Neutrophil (primary cell): ENCODE results near the gene NALCN.

Source experiments
- H3K27ac ChIP-seq: fragments of 200-600 bp; sonication (generic); 2 replicates; pipeline ENCODE4 v1.5.1; 2016; ENCODE audit warnings: mild to moderate bottlenecking, moderate library complexity
- H3K27me3 ChIP-seq: fragments of 200-600 bp; sonication (generic); 2 replicates; pipeline ENCODE4 v1.6.0; 2016; ENCODE audit warnings: mild to moderate bottlenecking
- H3K36me3 ChIP-seq: fragments of 200-600 bp; sonication (generic); 2 replicates; pipeline ENCODE4 v1.5.1; 2017
- H3K4me1 ChIP-seq, 2 experiments: fragments of 200-600 bp in 1 of 2; sonication (generic) in 1 of 2; 1 replicate in 1 of 2; 2 replicates in 1 of 2; pipeline versions ENCODE4 v1.5.1 to v1.6.1; 2013 to 2016; ENCODE audit warnings: low read depth in 1 of 2, low read length in 1 of 2, mild to moderate bottlenecking in 1 of 2, moderate library complexity in 1 of 2; ENCODE audit not compliant: control insufficient read depth in 1 of 2, insufficient read depth in 1 of 2
- H3K4me3 ChIP-seq, 2 experiments: fragments of 200-600 bp in 1 of 2; sonication (generic) in 1 of 2; 1 replicate in 1 of 2; 2 replicates in 1 of 2; pipeline ENCODE4 v1.5.1; 2013 to 2016; ENCODE audit warnings: low read depth in 1 of 2, low read length in 1 of 2, mild to moderate bottlenecking in 1 of 2, moderate library complexity in 1 of 2
- H3K9me3 ChIP-seq: fragments of 200-600 bp; sonication (generic); 2 replicates; pipeline ENCODE4 v1.5.1; 2016
- TF ChIP-seq, protein P1 (sequence below): fragments of 200-600 bp; sonication (generic); IDR thresholded peaks from 2 replicates; pipeline ENCODE4 v1.5.1; 2016; ENCODE audit warnings: antibody characterized with exemption

NALCN gene

DNA sequence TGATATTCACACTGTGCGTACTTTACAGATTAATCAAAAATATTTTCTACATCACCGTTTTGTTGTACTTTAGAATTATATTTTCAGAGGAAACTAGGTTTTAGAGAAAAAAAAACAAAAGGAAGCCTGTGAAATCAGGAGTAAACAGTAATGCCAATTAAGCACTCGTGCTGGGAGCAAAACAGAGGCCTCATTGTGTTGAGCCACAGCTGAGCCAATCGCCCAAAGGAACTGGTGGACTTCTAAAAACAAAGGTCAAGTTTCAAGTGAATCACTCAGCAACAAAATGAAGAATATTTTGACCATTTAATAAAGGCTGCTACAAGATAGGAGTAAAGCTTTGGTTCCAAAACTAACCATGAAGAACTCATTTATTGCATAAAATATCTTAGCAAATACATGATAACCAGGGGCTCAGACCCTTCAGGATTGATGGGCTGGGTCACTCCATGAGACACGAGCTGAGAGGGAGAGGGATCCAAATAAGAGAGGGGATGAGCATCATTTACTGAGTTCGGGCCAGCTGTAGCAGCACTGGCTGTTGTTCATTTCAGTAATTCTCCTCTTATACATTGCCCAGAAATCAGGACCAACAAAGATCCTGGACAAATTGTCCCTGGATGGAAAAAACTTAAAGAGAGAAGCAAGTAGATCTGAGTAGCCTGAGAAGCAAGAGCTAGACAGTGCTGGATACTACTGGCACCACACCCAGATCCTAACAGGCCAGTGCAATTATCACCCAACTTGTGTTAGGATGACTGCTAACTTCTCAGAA lies 8.3 kb upstream of the NALCN start:
- no peaks in the 10 kb centered on the region for H3K27me3 ChIP-seq
- H3K36me3 ChIP-seq, result no peaks in the 10 kb centered on the region
- no peak overlapping the region for H3K27ac ChIP-seq
- H3K4me3 ChIP-seq, result no peak overlapping the region
- TF ChIP-seq, protein P1, sequence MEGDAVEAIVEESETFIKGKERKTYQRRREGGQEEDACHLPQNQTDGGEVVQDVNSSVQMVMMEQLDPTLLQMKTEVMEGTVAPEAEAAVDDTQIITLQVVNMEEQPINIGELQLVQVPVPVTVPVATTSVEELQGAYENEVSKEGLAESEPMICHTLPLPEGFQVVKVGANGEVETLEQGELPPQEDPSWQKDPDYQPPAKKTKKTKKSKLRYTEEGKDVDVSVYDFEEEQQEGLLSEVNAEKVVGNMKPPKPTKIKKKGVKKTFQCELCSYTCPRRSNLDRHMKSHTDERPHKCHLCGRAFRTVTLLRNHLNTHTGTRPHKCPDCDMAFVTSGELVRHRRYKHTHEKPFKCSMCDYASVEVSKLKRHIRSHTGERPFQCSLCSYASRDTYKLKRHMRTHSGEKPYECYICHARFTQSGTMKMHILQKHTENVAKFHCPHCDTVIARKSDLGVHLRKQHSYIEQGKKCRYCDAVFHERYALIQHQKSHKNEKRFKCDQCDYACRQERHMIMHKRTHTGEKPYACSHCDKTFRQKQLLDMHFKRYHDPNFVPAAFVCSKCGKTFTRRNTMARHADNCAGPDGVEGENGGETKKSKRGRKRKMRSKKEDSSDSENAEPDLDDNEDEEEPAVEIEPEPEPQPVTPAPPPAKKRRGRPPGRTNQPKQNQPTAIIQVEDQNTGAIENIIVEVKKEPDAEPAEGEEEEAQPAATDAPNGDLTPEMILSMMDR, result no peak
- no peaks in the 10 kb centered on the region for H3K4me1 ChIP-seq
- H3K9me3 ChIP-seq, result no peaks in the 10 kb centered on the region

DNA sequence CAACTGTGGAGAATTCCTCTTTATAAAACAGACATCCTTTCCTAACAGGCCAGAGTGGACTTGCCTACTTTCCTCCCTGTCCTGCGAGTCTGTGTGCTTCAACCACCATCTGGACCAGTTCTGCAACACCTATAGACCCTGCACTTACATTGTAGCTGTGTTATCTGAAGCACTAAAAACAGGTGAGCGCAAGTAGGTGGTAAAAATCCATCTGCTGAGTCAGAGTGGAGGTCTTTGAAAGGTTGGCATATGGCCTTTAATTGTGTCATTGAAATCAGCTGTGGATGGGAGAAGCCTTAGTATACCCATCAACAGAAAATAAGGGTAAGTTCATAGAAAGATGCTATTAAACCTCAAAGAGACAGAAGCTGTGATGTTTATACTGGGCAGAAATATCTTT lies 7.6 kb upstream of the NALCN start:
- Histone ChIP-seq H3K4me3 (no peak overlapping the region), H3K4me1 (no peaks in the 10 kb centered on the region), H3K27ac (no peak overlapping the region), H3K9me3 (no peaks in the 10 kb centered on the region), H3K27me3 (no peaks in the 10 kb centered on the region), H3K36me3 (no peaks in the 10 kb centered on the region)
- TF ChIP-seq, protein P1, result no peak

DNA sequence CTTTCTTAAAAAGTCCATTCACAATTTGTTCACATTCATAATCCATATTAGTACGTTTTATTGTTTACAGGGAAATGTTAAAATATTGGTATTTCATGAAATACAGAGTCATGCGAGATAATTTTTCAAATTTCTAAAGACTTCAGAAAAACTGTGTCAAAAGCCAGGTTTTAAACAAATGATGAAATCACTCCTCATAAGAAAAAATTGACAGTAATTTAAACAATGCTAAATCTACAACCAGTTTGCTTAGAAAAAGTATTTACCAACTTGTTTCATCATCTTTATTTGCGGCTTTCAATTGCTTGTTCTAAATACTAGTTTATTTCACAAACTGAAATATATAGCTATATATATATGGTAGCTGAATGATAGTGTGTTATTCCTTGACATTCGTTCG lies 1.2 kb upstream of the NALCN start:
- TF ChIP-seq, protein P1, result no peak
- H3K4me3 ChIP-seq, result no peak overlapping the region

DNA sequence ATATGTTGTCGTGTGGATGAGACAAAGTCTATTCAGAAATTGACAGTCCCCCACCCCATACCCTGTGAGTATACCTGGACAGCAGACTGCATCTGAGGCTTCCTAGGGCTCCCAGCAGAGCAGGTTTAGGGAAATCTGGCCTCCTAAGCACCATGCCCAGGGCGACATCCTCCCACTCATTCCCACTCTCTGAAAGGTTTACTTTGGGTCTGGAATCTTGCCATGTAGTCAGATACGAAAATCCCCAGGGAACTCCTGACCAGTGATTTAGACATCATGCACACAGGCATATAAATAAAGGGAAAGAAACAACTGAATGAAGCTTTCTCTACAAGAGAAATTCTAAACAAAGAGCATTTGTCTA lies 717 bp upstream of the NALCN start:
- Histone ChIP-seq H3K27me3 (peaks cover 53% of the 10 kb centered on the region), H3K27ac (no peak overlapping the region), H3K4me1 (no peaks in the 10 kb centered on the region), H3K4me3 (no peak overlapping the region), H3K36me3 (no peaks in the 10 kb centered on the region), H3K9me3 (no peaks in the 10 kb centered on the region)
- TF ChIP-seq, protein P1, result no peak

More for the DNA sequence above, 1.2 kb upstream of the NALCN start:
- Histone ChIP-seq H3K27ac (no peak overlapping the region), H3K27me3 (peaks cover 53% of the 10 kb centered on the region), H3K4me1 (no peaks in the 10 kb centered on the region), H3K36me3 (no peaks in the 10 kb centered on the region), H3K9me3 (no peaks in the 10 kb centered on the region)

DNA sequence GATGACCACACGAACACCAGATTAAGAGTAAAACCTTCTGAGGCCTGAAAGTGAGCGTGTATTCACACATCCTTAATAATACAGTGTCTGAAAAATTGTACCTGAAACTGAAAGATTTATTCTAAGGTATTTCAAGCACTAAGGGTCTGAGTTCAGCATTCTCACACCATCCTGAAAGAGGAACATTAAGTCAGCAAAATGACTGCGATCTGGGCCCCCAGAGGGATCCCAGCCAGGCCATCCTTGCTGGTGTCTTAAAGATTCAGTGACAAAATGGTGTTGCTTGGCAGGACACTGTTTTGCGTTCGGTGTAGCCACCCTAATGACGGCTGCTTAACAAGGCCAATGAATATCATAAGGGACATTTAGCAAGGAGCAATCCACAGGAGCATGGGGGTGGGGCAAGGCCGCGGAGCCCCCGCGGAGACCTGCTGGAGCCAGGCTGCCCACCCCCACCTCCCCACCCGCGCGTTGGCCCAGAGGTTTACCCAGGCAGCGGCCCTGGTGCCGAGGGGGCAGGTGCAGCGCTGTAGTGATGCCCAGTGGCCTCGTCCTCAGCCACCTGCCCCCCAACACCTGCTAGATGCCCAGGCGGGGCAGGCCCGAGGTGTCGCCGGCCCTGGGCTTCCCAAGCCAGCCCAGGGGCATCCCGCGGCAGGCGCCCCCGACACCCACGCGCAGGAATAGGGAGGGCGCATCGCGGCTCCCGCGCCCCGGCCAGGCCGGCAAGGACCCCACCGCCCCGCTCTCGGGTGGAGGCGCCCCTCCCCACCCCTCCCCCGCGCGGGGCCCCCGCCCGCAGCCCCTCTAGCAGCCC lies 742 bp downstream of the NALCN start:
- H3K27ac ChIP-seq, result no peak overlapping the region

More for the DNA sequence above, 742 bp downstream of the NALCN start:
- H3K4me1 ChIP-seq, result no peaks in the 10 kb centered on the region
- H3K4me3 ChIP-seq, result no peak overlapping the region
- no peaks in the 10 kb centered on the region for H3K36me3 ChIP-seq
- no peaks in the 10 kb centered on the region for H3K9me3 ChIP-seq
- H3K27me3 ChIP-seq, result peaks cover 53% of the 10 kb centered on the region
- TF ChIP-seq, protein P1, result no peak
